Measurements from ENCODE around the gene DTX4.

The DTX4 gene

DNA sequence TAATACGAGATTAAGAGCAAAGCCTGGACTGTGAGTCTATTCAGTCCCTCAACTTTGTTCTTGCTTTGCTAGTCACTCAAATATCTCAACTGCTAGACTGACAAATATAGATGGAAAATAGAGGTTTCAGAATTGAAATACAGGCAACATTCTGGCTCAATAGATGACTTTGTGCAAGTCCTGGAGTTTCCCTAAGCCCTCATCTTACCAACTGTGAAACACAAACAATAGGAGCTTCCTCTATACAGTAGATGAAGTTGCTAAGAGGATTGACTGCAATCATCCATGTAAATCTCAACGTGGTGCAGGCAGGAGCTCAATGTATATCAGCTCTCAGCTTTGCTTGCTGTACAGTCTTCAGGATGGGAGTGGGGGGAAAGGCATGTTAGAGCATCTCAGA is 47.0 kb downstream of the DTX4 start:
- no peaks in the 10 kb centered on the region for H3K9me3 ChIP-seq (ENCODE audit: insufficient read depth, low read length)
- H3K4me1 ChIP-seq (ENCODE audit: insufficient read depth, insufficient read length) = no peaks in the 10 kb centered on the region
- no peak overlapping the region for H3K4me3 ChIP-seq (ENCODE audit: insufficient read length, low read depth)
- no peak overlapping the region for H3K9ac ChIP-seq (ENCODE audit: insufficient read length, low read depth)
- DNase-seq (ENCODE audit: low read depth, low spot score) = no peak
- no peaks in the 10 kb centered on the region for H3K27me3 ChIP-seq (ENCODE audit: insufficient read depth, insufficient read length)
- TF ChIP-seq YY1 (IDR thresholded peaks at IDR 0.05; ENCODE audit: insufficient read depth, insufficient read length) (no peak), SUZ12 (IDR thresholded peaks at IDR 0.05; ENCODE audit: extremely low read depth, insufficient read depth, insufficient read length) (no peak), ZNF274 (IDR thresholded peaks at IDR 0.05; ENCODE audit: low read depth, low read length) (no peak)
- H3K36me3 ChIP-seq (ENCODE audit: insufficient read depth, insufficient read length, low read length) = no peaks in the 10 kb centered on the region

GRCh38 chr11:59219836-59220235 is 47.9 kb downstream of the DTX4 start:
- H3K9me3 ChIP-seq (ENCODE audit: insufficient read depth, low read length) = no peaks in the 10 kb centered on the region
- no peaks in the 10 kb centered on the region for H3K4me1 ChIP-seq (ENCODE audit: insufficient read depth, insufficient read length)
- H3K9ac ChIP-seq (ENCODE audit: insufficient read length, low read depth) = no peak overlapping the region
- H3K36me3 ChIP-seq (ENCODE audit: insufficient read depth, insufficient read length, low read length) = no peaks in the 10 kb centered on the region
- H3K27me3 ChIP-seq (ENCODE audit: insufficient read depth, insufficient read length) = no peaks in the 10 kb centered on the region
- TF ChIP-seq YY1 (IDR thresholded peaks at IDR 0.05; ENCODE audit: insufficient read depth, insufficient read length) = no peak
- no peak for TF ChIP-seq SUZ12 (IDR thresholded peaks at IDR 0.05; ENCODE audit: extremely low read depth, insufficient read depth, insufficient read length)
- no peak for TF ChIP-seq ZNF274 (IDR thresholded peaks at IDR 0.05; ENCODE audit: low read depth, low read length)
- no peak overlapping the region for H3K4me3 ChIP-seq (ENCODE audit: insufficient read length, low read depth)
- DNase-seq (ENCODE audit: low read depth, low spot score) = no peak

DNA sequence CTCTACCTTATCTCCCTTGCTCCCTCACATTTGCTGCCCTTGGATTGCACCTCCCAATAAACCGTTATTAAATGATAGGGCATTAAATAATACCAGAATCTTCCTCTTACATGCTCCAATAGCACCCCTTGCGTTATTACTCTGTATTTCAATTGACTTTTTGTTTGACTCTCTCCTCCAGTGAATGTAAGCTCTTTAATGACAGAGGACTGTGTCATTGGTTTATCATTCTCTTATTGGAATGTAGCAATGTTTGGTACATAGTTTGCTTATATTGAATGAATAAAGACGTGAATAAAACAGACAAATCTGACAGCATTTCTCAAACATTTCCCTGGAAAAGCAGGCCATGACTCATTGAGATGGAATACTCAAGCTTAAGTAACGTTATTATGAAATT is 49.5 kb downstream of the DTX4 start:
- Histone ChIP-seq H3K9me3 (ENCODE audit: insufficient read depth, low read length) (no peaks in the 10 kb centered on the region), H3K36me3 (ENCODE audit: insufficient read depth, insufficient read length, low read length) (no peaks in the 10 kb centered on the region), H3K4me1 (ENCODE audit: insufficient read depth, insufficient read length) (no peaks in the 10 kb centered on the region), H3K4me3 (ENCODE audit: insufficient read length, low read depth) (no peak overlapping the region), H3K27me3 (ENCODE audit: insufficient read depth, insufficient read length) (no peaks in the 10 kb centered on the region), H3K9ac (ENCODE audit: insufficient read length, low read depth) (no peak overlapping the region)
- DNase-seq (ENCODE audit: low read depth, low spot score) = no peak
- no peak for TF ChIP-seq ZNF274 (IDR thresholded peaks at IDR 0.05; ENCODE audit: low read depth, low read length)

GRCh38 chr11:59222464-59223060 is 50.6 kb downstream of the DTX4 start:
- Histone ChIP-seq H3K9me3 (ENCODE audit: insufficient read depth, low read length) (no peaks in the 10 kb centered on the region), H3K27me3 (ENCODE audit: insufficient read depth, insufficient read length) (no peaks in the 10 kb centered on the region), H3K9ac (ENCODE audit: insufficient read length, low read depth) (no peak overlapping the region), H3K4me1 (ENCODE audit: insufficient read depth, insufficient read length) (no peaks in the 10 kb centered on the region), H3K4me3 (ENCODE audit: insufficient read length, low read depth) (no peak overlapping the region), H3K36me3 (ENCODE audit: insufficient read depth, insufficient read length, low read length) (no peaks in the 10 kb centered on the region)
- no peak for DNase-seq (ENCODE audit: low read depth, low spot score)
- TF ChIP-seq ZNF274 (IDR thresholded peaks at IDR 0.05; ENCODE audit: low read depth, low read length) (no peak), SUZ12 (IDR thresholded peaks at IDR 0.05; ENCODE audit: extremely low read depth, insufficient read depth, insufficient read length) (no peak), YY1 (IDR thresholded peaks at IDR 0.05; ENCODE audit: insufficient read depth, insufficient read length) (no peak)

GRCh38 chr11:59223177-59223576 is 51.2 kb downstream of the DTX4 start:
- no peak for TF ChIP-seq ZNF274 (IDR thresholded peaks at IDR 0.05; ENCODE audit: low read depth, low read length)
- no peak for TF ChIP-seq YY1 (IDR thresholded peaks at IDR 0.05; ENCODE audit: insufficient read depth, insufficient read length)
- no peak for TF ChIP-seq SUZ12 (IDR thresholded peaks at IDR 0.05; ENCODE audit: extremely low read depth, insufficient read depth, insufficient read length)
- DNase-seq (ENCODE audit: low read depth, low spot score) = no peak
- Histone ChIP-seq H3K4me3 (ENCODE audit: insufficient read length, low read depth) (no peak overlapping the region), H3K9me3 (ENCODE audit: insufficient read depth, low read length) (no peaks in the 10 kb centered on the region), H3K4me1 (ENCODE audit: insufficient read depth, insufficient read length) (no peaks in the 10 kb centered on the region), H3K9ac (ENCODE audit: insufficient read length, low read depth) (no peak overlapping the region), H3K27me3 (ENCODE audit: insufficient read depth, insufficient read length) (no peaks in the 10 kb centered on the region), H3K36me3 (ENCODE audit: insufficient read depth, insufficient read length, low read length) (no peaks in the 10 kb centered on the region)

DNA sequence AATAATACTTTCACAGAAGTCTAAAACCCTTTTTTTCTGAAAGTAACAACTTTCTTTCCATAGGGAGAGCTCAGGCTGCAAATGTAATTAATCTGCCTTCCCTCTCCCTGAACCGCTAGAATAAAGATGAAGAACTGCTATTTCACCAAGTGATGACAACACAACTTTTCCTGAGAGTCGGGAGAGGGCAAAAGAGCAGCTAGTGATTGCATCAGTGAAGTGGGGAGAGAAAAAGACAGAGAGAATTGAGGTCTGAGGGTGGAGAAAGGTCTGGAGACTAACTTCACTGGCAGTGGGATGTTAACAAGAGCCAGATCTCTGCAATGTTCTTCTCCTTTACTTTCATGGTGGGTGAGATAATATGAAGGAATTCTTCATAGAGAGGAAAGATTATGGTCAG is 51.7 kb downstream of the DTX4 start:
- no peak for DNase-seq (ENCODE audit: low read depth, low spot score)
- Histone ChIP-seq H3K27me3 (ENCODE audit: insufficient read depth, insufficient read length) (no peaks in the 10 kb centered on the region), H3K36me3 (ENCODE audit: insufficient read depth, insufficient read length, low read length) (no peaks in the 10 kb centered on the region), H3K4me1 (ENCODE audit: insufficient read depth, insufficient read length) (no peaks in the 10 kb centered on the region), H3K9me3 (ENCODE audit: insufficient read depth, low read length) (no peaks in the 10 kb centered on the region), H3K9ac (ENCODE audit: insufficient read length, low read depth) (no peak overlapping the region), H3K4me3 (ENCODE audit: insufficient read length, low read depth) (no peak overlapping the region)
- TF ChIP-seq SUZ12 (IDR thresholded peaks at IDR 0.05; ENCODE audit: extremely low read depth, insufficient read depth, insufficient read length) = no peak
- TF ChIP-seq YY1 (IDR thresholded peaks at IDR 0.05; ENCODE audit: insufficient read depth, insufficient read length) = no peak
- TF ChIP-seq ZNF274 (IDR thresholded peaks at IDR 0.05; ENCODE audit: low read depth, low read length) = no peak

DNA sequence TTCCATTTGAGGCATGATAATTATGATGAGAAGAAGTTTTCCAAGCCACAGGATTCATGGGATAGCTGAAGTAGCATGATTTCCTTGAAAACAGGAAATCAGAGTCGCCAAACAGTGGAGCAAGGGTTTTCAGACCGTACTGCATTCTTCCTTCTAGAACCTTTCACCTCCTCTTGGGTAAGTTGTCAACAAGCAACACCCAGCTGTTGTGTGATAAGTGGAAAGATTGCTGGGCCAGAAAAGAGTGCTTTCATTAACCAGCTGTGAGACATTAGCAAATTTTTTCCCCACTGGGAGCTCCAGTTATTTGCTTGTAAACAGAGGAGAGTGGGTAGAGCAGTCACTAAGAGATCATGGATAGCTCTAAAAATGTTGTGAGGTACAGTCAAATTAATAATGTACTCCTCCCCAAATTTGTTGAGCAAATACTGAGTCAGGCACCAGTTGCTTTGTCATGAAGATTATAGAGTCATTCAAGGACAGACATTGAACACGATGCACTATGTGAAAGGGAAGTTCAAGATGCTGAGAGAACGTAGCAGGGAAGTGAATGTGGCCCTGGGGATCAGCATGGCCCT is 52.5 kb downstream of the DTX4 start:
- H3K4me1 ChIP-seq (ENCODE audit: insufficient read depth, insufficient read length) = no peaks in the 10 kb centered on the region
- no peak overlapping the region for H3K4me3 ChIP-seq (ENCODE audit: insufficient read length, low read depth)
- no peaks in the 10 kb centered on the region for H3K9me3 ChIP-seq (ENCODE audit: insufficient read depth, low read length)
- TF ChIP-seq YY1 (IDR thresholded peaks at IDR 0.05; ENCODE audit: insufficient read depth, insufficient read length) = no peak
- no peak for TF ChIP-seq SUZ12 (IDR thresholded peaks at IDR 0.05; ENCODE audit: extremely low read depth, insufficient read depth, insufficient read length)
- TF ChIP-seq ZNF274 (IDR thresholded peaks at IDR 0.05; ENCODE audit: low read depth, low read length) = no peak
- no peaks in the 10 kb centered on the region for H3K27me3 ChIP-seq (ENCODE audit: insufficient read depth, insufficient read length)
- no peak for DNase-seq (ENCODE audit: low read depth, low spot score)
- H3K9ac ChIP-seq (ENCODE audit: insufficient read length, low read depth) = no peak overlapping the region
- no peaks in the 10 kb centered on the region for H3K36me3 ChIP-seq (ENCODE audit: insufficient read depth, insufficient read length, low read length)

Data from NT2/D1 (cell line).